ENCODE results near the gene ZCWPW2.

DNA sequence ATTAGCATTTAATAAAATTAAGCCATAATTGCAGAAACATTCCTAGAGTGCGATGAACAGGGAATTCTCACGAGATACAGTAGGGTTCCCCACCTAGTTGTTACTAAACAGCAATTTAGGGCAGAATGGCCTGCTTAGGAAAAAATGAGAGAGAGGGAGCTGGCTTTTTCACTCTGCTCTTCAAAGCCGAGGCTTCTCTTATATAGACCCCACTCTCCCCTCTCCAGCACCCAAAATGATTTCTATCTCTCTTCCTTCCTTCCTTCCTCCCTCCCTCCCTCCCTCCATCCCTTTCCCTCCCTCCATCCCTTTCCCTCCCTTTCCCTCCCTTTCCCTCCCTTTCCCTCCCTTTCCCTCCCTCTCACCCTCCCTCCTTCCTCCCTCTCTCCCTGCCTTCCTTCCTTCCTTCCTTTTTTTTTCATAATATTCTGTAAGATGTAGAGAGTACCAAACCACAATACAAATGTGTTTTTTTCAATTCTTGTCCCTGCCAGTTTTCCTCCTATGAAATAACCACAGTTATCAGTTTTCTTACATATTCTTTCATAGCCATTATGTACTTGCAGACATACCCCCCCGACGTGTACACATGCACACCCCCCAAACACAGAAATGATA, 48.1 kb upstream of the ZCWPW2 start:
- no peak for TF ChIP-seq MXI1 (IDR thresholded peaks at IDR 0.05; ENCODE audit: borderline replicate concordance, low read depth, low read length)
- TF ChIP-seq POLR2A (IDR thresholded peaks at IDR 0.05; ENCODE audit: low read depth, low read length), result no peak

Measured in IMR-90 (cell line).